Skeletal muscle tissue (tissue), 4 donors: ENCODE measurements around the gene SMAP1. TPM values are rescaled to one million over a fixed set of nuclear protein-coding genes. Genes with fewer than 3 reads are reported as not detected.
"Not testable (repeated sequence)": the region's sequence is repeated elsewhere in the genome, so short reads cannot be mapped to it uniquely, and the experiment has no call there.

Experiments
- H3K27ac ChIP-seq: one replicate; pipeline ENCODE4 v1.7.0; 2013; ENCODE audit warnings: mild to moderate bottlenecking, low read depth, low read length, inconsistent platforms
- H3K27me3 ChIP-seq, 3 donors: one replicate each; pipeline ENCODE4 v1.7.0; 2013; ENCODE audit warnings: low read length in 3 of 3; ENCODE audit not compliant: control insufficient read depth in 3 of 3, insufficient read depth in 3 of 3
- H3K36me3 ChIP-seq, 3 donors: one replicate each; pipeline ENCODE4 v1.7.0; 2013; ENCODE audit warnings: low read length in 3 of 3; ENCODE audit not compliant: control insufficient read depth in 3 of 3, insufficient read depth in 3 of 3
- H3K4me1 ChIP-seq, 3 donors: one replicate each; pipeline ENCODE4 v1.7.0; 2013; ENCODE audit warnings: low read length in 3 of 3, mild to moderate bottlenecking in 3 of 3; ENCODE audit not compliant: control insufficient read depth in 3 of 3, insufficient read depth in 3 of 3
- H3K4me3 ChIP-seq, 3 donors: one replicate each; pipeline ENCODE4 v1.7.0; 2013; ENCODE audit warnings: low read length in 3 of 3
- H3K9ac ChIP-seq, 3 donors: one replicate each; pipeline ENCODE4 v1.7.0; 2013; ENCODE audit warnings: low read length in 3 of 3, mild to moderate bottlenecking in 3 of 3, moderate library complexity in 2 of 3, low read depth in 1 of 3
- H3K9me3 ChIP-seq, 3 donors: one replicate each; pipeline ENCODE4 v1.7.0; 2013; ENCODE audit warnings: low read length in 3 of 3; ENCODE audit not compliant: control insufficient read depth in 3 of 3
- total RNA-seq: library from RNA; depleted of rRNA; stranded (reverse); fragments of >200 nt; gene quantifications from one replicate; pipeline ENCODE4 v1.2.3, GENCODE V29; 2014
- donor health status: Osteomylitis.

Gene SMAP1
- total RNA-seq, 1 donor from 2014 or later: 13.6 TPM

- H3K27me3 ChIP-seq: no peaks in the 10 kb centered on the region
- H3K9me3 ChIP-seq: no peaks in the 10 kb centered on the region
- H3K4me3 ChIP-seq: no peak overlapping the region
- no peak overlapping the region for H3K27ac ChIP-seq
- no peaks in the 10 kb centered on the region for H3K36me3 ChIP-seq
- H3K9ac ChIP-seq: no peak overlapping the region
- H3K4me1 ChIP-seq: no peaks in the 10 kb centered on the region
These were observed 97.0 kb downstream of the SMAP1 start for GRCh38 chr6:70764706-70765105.

- H3K4me3 ChIP-seq, H3K9ac ChIP-seq, H3K4me1 ChIP-seq: not testable (repeated sequence)
These were observed 103.7 kb downstream of the SMAP1 start for GRCh38 chr6:70771351-70771750.

GRCh38 chr6:70779934-70780333, 112.3 kb downstream of the SMAP1 start:
- H3K9ac ChIP-seq: no peak overlapping the region
- peaks cover 0 to 4% (median 0%) of the 10 kb centered on the region in 3 donors for H3K9me3 ChIP-seq
- peaks cover 0 to 5% (median 0%) of the 10 kb centered on the region in 3 donors for H3K36me3 ChIP-seq
- no peak overlapping the region for H3K4me3 ChIP-seq
- no peaks in the 10 kb centered on the region for H3K27me3 ChIP-seq
- H3K27ac ChIP-seq: no peak overlapping the region
- H3K4me1 ChIP-seq: no peaks in the 10 kb centered on the region

More at GRCh38 chr6:70771351-70771750, 103.7 kb downstream of the SMAP1 start:
- H3K27me3 ChIP-seq, H3K36me3 ChIP-seq, H3K9me3 ChIP-seq, H3K27ac ChIP-seq: not testable (repeated sequence)

GRCh38 chr6:70790483-70791224, 123.0 kb downstream of the SMAP1 start:
- Histone ChIP-seq H3K27me3 (no peaks in the 10 kb centered on the region), H3K4me1 (no peaks in the 10 kb centered on the region), H3K9ac (no peak overlapping the region), H3K27ac (no peak overlapping the region), H3K9me3 (no peaks in the 10 kb centered on the region), H3K4me3 (no peak overlapping the region), H3K36me3 (no peaks in the 10 kb centered on the region)

GRCh38 chr6:70797625-70798024, 129.9 kb downstream of the SMAP1 start:
- no peaks in the 10 kb centered on the region for H3K9me3 ChIP-seq
- no peak overlapping the region for H3K9ac ChIP-seq
- no peaks in the 10 kb centered on the region for H3K4me1 ChIP-seq
- no peaks in the 10 kb centered on the region for H3K27me3 ChIP-seq
- H3K27ac ChIP-seq: no peak overlapping the region
- no peak overlapping the region for H3K4me3 ChIP-seq
- H3K36me3 ChIP-seq: no peaks in the 10 kb centered on the region

GRCh38 chr6:70806086-70806485, 138.4 kb downstream of the SMAP1 start:
- peaks cover 4 to 5% (median 5%) of the 10 kb centered on the region in 3 donors for H3K36me3 ChIP-seq
- H3K27me3 ChIP-seq: no peaks in the 10 kb centered on the region
- no peak overlapping the region for H3K4me3 ChIP-seq
- no peaks in the 10 kb centered on the region for H3K4me1 ChIP-seq
- H3K9ac ChIP-seq: no peak overlapping the region
- no peaks in the 10 kb centered on the region for H3K9me3 ChIP-seq
- no peak overlapping the region for H3K27ac ChIP-seq

GRCh38 chr6:70811788-70812187, 144.1 kb downstream of the SMAP1 start:
- peaks cover 0 to 7% (median 6%) of the 10 kb centered on the region in 3 donors for H3K4me1 ChIP-seq
- H3K27ac ChIP-seq: no peak overlapping the region
- H3K27me3 ChIP-seq: no peaks in the 10 kb centered on the region
- no peak overlapping the region for H3K9ac ChIP-seq
- no peak overlapping the region for H3K4me3 ChIP-seq
- peaks cover 0 to 4% (median 0%) of the 10 kb centered on the region in 3 donors for H3K36me3 ChIP-seq
- H3K9me3 ChIP-seq: no peaks in the 10 kb centered on the region

GRCh38 chr6:70813885-70814284, 146.2 kb downstream of the SMAP1 start:
- peak overlapping the region; percentile 38 to 49 (median 41) for H3K4me3 ChIP-seq
- no peaks in the 10 kb centered on the region for H3K9me3 ChIP-seq
- peaks cover 0 to 7% (median 6%) of the 10 kb centered on the region in 3 donors for H3K4me1 ChIP-seq
- H3K36me3 ChIP-seq: peaks cover 0 to 4% (median 0%) of the 10 kb centered on the region in 3 donors
- no peaks in the 10 kb centered on the region for H3K27me3 ChIP-seq
- no peak overlapping the region for H3K9ac ChIP-seq
- no peak overlapping the region for H3K27ac ChIP-seq

GRCh38 chr6:70819646-70820045, 152.0 kb downstream of the SMAP1 start:
- H3K4me3 ChIP-seq: no peak overlapping the region
- H3K9me3 ChIP-seq: no peaks in the 10 kb centered on the region
- H3K9ac ChIP-seq: no peak overlapping the region
- H3K27ac ChIP-seq: no peak overlapping the region
- no peaks in the 10 kb centered on the region for H3K36me3 ChIP-seq
- no peaks in the 10 kb centered on the region for H3K4me1 ChIP-seq
- no peaks in the 10 kb centered on the region for H3K27me3 ChIP-seq

GRCh38 chr6:70820778-70821177, 153.1 kb downstream of the SMAP1 start:
- Histone ChIP-seq H3K36me3 (no peaks in the 10 kb centered on the region), H3K27ac (no peak overlapping the region), H3K9ac (no peak overlapping the region)

More at GRCh38 chr6:70820778-70821177, 153.1 kb downstream of the SMAP1 start:
- H3K4me3 ChIP-seq: no peak overlapping the region
- H3K4me1 ChIP-seq: no peaks in the 10 kb centered on the region
- no peaks in the 10 kb centered on the region for H3K27me3 ChIP-seq
- H3K9me3 ChIP-seq: no peaks in the 10 kb centered on the region
